Measurements from ENCODE around the gene LRRC7.

DNA sequence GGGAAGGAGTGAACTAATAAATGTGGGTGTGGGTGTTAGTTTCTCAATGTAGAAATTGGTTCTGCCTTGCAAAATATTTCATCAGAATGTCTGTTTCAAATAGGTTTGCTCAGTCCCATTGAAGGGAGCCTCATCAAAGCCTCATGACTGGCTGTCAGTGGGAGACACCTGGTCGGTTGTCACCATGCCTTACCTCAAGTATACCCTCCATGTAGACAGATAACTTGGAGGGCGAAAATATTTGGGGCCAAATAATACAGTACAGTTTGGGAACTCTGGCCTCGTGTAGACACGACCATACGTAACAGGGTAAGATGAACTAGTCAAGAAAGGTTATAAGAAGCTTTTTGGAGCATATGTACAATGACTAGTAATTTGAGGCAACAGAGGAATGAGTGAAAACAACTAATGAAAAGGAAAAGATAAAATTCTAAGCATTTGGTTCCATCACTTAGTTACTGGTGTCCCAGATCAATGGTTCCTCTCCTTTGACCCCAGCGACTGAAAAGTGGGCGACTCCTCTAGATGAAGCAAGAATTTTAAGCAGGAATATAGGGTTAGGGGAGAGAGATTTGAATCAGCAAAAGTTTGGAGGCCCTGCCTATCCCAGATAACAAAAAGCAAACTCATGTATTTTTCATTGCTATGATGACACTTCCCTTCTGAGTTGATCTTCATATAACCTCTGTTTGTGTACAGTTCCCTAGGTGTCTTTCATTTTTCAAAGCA is 473.8 kb downstream of the LRRC7 start:
- TF ChIP-seq YY1 (IDR thresholded peaks at IDR 0.05; ENCODE audit: insufficient read depth, insufficient read length) (no peak), ZNF274 (IDR thresholded peaks at IDR 0.05; ENCODE audit: low read depth, low read length) (no peak)
